T-helper 2 cell treated with Interferon-gamma antibody and Interleukin-4, amounts not matched to agents 100 ng/mL and 5 ng/mL, for 36 hours (primary cell): ENCODE measurements around the gene KCNE3. TPM values are rescaled to one million over a fixed set of nuclear protein-coding genes. Genes with fewer than 3 reads are reported as not detected.

Experiments used
- intact Hi-C: fragments of 100-400 bp; cut with micrococcal nuclease; formaldehyde crosslinking; loops from one replicate; pipeline ENCODE4 v1.15.1; 2023
- total RNA-seq: library from RNA; stranded (reverse); gene quantifications from 2 replicates; pipeline ENCODE4 v1.2.3, GENCODE V29; 2022

KCNE3 gene
- total RNA-seq, 1 donor from 2014 or later: not detected

DNA sequence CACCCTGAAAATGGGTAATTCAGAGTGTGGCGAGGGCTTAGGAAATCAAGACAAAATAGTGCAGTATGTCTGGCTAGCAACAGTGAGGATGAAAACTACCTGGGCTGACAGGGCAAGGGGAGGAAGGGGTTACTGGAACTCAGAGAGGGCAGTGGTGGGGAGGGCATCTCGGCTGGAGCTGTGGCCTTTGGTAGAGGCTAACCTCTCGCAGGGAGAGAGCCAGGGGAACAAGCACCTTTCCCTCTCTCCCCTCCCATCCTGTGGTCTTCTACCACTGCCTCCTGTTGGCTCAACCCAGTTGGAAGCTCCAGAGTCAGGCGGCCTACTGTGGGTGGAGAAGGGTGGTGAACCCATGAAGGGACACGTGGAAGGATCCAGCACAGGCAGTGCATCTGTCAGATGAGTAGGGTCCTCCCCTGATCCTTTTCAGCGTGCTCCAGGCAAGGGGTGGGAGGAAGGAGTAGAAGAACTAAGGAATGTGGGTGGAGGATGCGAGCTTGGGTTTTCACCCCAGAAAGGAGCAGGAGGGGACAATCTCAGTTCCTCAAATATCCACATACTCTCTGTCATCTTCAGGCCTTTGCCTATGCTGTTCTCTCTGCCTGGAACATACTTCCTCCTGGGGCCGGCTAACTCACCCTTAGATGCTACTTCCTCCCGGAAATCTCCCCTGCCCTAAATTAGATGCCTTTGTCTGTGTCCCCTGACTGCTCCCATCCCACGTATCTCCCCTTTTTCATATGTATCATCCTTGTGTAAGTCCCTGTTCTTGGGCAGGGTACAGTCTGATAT is 6.2 kb upstream of the KCNE3 start:
- intact Hi-C loops: no loop called here

- intact Hi-C loops: no loop called here
Measured at GRCh38 chr11:74471668-74472429, 4.5 kb upstream of the KCNE3 start.

DNA sequence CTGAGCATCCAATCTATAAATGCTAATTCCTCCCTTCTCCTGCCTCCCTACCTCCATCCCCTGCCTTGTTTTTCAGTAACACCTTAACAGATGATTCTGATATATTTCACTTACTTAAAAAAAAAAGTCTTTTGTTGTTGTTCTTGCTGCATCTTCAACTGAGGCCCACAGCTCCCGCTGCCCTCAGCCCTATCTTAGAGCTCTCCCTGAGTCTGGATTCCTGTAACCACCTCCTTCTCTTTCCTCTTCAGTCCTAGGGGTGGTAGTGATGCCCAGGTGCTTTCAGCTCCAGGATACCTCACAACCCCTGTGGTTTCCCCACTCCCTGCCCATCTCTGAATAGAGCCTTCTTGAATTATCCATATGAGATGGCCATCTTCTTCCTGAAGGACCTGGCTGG is 3.7 kb upstream of the KCNE3 start:
- intact Hi-C loops: no loop called here

DNA sequence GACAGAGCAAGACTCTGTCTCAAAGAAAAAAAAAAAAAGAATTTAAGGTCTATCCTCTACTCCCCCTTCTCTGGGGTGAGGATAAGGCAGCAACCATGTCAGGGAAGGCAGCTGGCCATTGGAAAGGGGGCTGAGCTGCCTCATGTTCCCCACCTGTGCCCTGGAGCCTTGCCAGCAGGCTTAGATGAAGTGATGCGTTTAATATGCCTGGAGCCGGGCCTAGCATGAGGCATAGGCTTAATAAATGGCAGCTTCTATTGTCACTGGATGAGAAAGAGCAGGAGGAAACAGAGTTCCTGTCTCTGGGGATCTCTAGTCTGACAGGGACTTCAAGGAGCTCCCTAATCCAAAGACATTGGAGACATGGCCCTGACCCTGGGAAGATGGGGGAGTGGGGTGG is 3.2 kb upstream of the KCNE3 start:
- intact Hi-C loops: no loop called here

- intact Hi-C loops: no loop called here
Measured at GRCh38 chr11:74468936-74469335, 1.6 kb upstream of the KCNE3 start.

- intact Hi-C loops: no loop called here
Measured at GRCh38 chr11:74468521-74468920, 1.2 kb upstream of the KCNE3 start.

- intact Hi-C loops: no loop called here
Measured at GRCh38 chr11:74468058-74468457, 709 bp upstream of the KCNE3 start.

DNA sequence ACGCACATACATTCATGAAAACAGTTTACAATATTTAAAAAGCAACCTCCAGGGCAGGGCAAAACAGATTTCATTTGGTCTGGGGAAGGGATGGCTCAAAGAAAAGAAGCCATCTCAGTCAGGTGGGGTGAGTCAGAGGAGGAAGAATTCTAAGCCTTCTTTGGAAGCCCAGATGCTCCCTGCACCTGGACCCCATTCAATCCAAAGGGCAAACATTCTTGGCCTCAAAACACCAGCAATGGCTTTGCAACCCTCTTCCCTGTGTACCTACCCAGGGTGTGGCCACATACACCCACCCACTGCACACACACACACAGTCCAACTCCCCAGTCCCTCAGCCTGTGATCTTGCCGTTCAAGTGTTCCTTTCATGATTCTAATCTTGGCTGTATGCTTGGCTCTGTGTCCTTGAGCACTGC is 2.0 kb downstream of the KCNE3 start:
- intact Hi-C loops: no loop called here

- intact Hi-C loops: no loop called here
Measured at GRCh38 chr11:74464746-74465145, 2.6 kb downstream of the KCNE3 start.

DNA sequence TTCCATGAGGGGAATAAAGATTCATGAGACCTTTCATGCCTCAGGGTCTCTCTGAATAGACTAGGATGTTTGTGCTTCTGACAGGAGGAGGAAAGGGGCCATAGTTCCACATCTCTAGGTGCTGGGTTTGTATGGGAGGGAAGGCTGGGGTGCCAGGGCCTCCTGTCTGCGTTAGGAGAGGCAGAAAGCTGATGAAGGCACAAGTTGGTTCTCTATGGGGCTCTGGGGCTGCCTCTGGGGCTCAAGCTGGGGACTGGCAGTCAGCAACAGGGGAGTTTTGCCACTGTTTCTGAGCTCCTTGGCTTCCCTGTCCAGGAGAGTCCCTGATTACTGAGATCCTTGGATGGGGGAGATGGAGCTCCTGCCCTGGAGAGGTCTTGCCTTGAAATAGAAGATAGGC is 4.1 kb downstream of the KCNE3 start:
- intact Hi-C loops: no loop called here

DNA sequence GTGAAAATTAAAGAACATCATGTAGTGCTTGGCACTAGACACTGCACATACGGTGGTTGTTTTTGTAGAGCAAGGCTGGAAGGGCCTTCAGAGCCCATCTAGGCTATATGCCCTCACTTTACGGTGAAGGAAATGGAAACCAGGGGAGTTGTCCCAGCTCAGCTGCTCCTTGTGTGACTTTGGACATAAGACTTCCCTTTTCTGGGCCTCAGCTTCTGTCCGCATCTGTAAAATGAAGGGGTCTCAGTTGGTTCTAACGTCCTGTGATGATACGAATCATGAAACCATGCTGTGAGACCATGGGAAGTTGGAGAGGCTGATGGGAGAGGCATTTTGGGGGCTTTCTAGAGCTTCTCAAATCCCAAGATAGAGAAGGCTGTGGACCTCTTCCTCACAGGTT is 4.7 kb downstream of the KCNE3 start:
- intact Hi-C loops: no loop called here

DNA sequence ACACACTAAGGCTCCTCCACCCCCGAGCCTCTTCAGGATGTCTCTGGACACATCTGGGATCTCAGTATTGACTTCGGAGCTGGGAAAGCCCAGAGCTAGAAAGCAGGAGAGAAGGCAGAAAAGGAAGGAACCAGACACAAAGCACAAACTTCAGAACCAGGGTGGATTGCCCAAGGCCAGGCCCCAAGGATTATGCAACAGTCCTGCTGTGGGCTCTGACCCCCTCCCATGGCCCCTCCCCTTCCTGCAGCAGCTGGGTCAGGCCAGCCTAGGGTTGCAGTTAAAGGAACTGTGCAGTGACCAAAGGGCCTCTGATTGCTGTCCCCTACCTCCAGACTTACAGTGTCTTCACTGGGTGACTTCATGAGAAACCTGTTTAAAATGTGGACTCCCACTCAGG is 5.3 kb downstream of the KCNE3 start:
- intact Hi-C loops: no loop called here

- intact Hi-C loops: no loop called here
Measured at GRCh38 chr11:74460481-74461154, 6.7 kb downstream of the KCNE3 start.

- intact Hi-C loops: no loop called here
Measured at GRCh38 chr11:74460065-74460464, 7.3 kb downstream of the KCNE3 start.

GRCh38 chr11:74459584-74459983 is 7.8 kb downstream of the KCNE3 start:
- intact Hi-C loops: no loop called here

- intact Hi-C loops: no loop called here
Measured at GRCh38 chr11:74457356-74457755, 10.0 kb downstream of the KCNE3 start.

DNA sequence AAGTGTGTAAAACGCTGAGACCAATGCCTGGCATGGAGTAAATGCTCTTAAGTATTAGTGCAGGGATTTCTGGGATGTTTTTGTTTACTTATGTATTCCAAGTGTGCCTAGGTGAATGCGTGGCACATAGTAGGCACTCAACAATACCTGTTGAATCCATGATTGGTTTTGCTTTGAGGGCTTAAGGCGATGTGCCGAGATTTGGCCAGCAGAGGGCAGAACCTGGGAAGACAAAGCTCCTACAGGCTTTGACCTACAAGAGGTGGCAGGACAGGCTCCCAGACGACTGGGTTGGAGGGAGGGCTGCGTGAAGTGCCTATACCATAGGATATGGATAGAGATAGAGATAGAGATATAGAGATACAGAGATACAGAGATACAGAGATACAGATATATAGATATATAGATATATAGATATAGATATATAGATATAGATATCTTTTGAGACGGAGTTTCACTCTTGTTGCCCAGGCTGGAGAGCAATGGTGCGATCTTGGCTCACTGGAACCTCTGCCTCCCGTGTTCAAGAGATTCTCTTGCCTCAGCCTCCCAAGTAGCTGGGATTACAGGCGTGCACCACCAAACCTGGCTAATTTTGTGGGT is 13.9 kb downstream of the KCNE3 start:
- intact Hi-C loops: loop anchor here (1.0 to 5.0 kb wide), 2 partner anchors 117 to 419 kb away; no protein-coding TSS in a partner anchor

DNA sequence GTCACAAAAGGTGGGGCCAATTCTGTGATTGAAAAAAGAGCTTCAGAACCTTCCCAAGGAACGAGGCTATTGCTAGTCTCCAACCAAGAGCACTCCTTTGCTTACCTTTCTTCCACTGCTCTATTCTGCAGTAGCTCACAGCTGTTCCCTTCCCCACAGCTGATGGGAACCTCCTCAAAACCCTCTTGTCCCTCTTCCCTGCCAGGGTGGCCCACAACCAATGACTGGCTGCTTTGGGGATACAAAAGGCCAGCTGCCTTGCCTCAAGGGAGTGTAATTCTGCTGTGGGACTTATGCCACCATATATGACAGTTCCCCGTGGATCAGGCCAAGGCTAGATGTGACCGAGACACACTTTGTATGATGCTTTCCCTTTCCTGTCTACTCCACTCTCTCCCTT is 15.0 kb downstream of the KCNE3 start:
- intact Hi-C loops: loop anchor here (5.0 kb wide), 1 partner anchor 420 kb away; no protein-coding TSS in a partner anchor

- intact Hi-C loops: loop anchor here (5.0 kb wide), 1 partner anchor 422 kb away; no protein-coding TSS in a partner anchor
Measured at GRCh38 chr11:74450318-74450717, 17.0 kb downstream of the KCNE3 start.

- intact Hi-C loops: loop anchor here (1.0 kb wide), 2 partner anchors 61 to 194 kb away; no protein-coding TSS in a partner anchor
Measured at GRCh38 chr11:74449369-74449931, 17.9 kb downstream of the KCNE3 start.

- intact Hi-C loops: no loop called here
Measured at GRCh38 chr11:74447720-74448119, 19.6 kb downstream of the KCNE3 start.
